KMS-11 (cell line): ENCODE measurements around the gene INPP5E.

ENCODE experiments used
- H2AFZ ChIP-seq: fragments of 200-600 bp; sonication (generic); 2 replicates; pipeline ENCODE4 v1.6.1; 2016; ENCODE audit warnings: antibody characterized with exemption, mixed run types, low read depth
- H3K27ac ChIP-seq: fragments of 200-600 bp; sonication (generic); 2 replicates; pipeline ENCODE4 v1.6.1; 2016; ENCODE audit warnings: mild to moderate bottlenecking, mixed run types
- H3K27me3 ChIP-seq: fragments of 200-600 bp; sonication (generic); 2 replicates; pipeline ENCODE4 v1.6.1; 2017; ENCODE audit warnings: mild to moderate bottlenecking, low read depth, mixed run types, moderate library complexity; ENCODE audit not compliant: insufficient read depth
- H3K36me3 ChIP-seq: fragments of 200-600 bp; sonication (generic); 2 replicates; pipeline ENCODE4 v1.6.1; 2017; ENCODE audit warnings: mild to moderate bottlenecking, mixed run types; ENCODE audit not compliant: insufficient read depth
- H3K4me1 ChIP-seq: fragments of 200-600 bp; sonication (generic); 2 replicates; pipeline ENCODE4 v1.6.1; 2016; ENCODE audit warnings: mild to moderate bottlenecking, low read depth, mixed run types; ENCODE audit not compliant: poor library complexity, severe bottlenecking
- H3K4me2 ChIP-seq: fragments of 200-600 bp; sonication (generic); 2 replicates; pipeline ENCODE4 v1.7.0; 2016; ENCODE audit warnings: mild to moderate bottlenecking, mixed run types
- H3K4me3 ChIP-seq: fragments of 200-600 bp; sonication (generic); IDR thresholded peaks from 2 replicates; pipeline ENCODE4 v1.6.1; 2017; ENCODE audit warnings: low read depth, low read length, mixed read lengths; ENCODE audit not compliant: insufficient read depth
- H3K79me2 ChIP-seq: fragments of 200-600 bp; sonication (generic); 2 replicates; pipeline ENCODE4 v1.6.1; 2016; ENCODE audit warnings: low read depth, mixed run types; ENCODE audit not compliant: insufficient read depth
- H3K9ac ChIP-seq: fragments of 200-600 bp; sonication (generic); 2 replicates; pipeline ENCODE4 v1.6.1; 2016; ENCODE audit warnings: mild to moderate bottlenecking, mixed run types
- H4K20me1 ChIP-seq: fragments of 200-600 bp; sonication (generic); 2 replicates; pipeline ENCODE4 v1.6.1; 2016; ENCODE audit warnings: mild to moderate bottlenecking, mixed run types; ENCODE audit not compliant: insufficient read depth
- TF ChIP-seq, protein P1 (sequence below): fragments of 200-600 bp; sonication (generic); conservative IDR thresholded peaks from 2 replicates; pipeline ENCODE4 v1.6.1; 2017; ENCODE audit warnings: low read depth, mild to moderate bottlenecking, antibody characterized with exemption, low read length, moderate library complexity, mixed read lengths

Gene INPP5E

DNA sequence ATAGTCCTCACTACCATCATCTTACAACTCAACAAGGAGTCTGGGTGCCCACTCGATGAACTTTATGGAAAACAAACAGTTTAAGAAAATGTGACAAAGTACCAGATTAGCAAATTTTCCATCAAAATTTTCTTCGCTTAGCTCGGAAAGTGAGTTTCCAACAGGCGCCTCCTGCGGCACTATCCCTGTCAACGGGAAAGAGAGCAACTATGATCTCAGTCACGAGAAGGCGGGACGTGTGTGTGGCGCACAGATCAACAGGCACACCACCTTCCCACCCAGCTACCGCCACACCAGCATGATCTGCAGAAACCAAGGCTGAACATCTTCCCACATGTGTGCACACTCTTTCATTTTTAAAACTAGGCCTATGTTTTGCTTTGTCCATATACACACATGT is 13.7 kb upstream of the INPP5E start:
- Histone ChIP-seq H3K79me2 (no peaks in the 10 kb centered on the region), H3K27ac (no peak overlapping the region), H2AFZ (no peak overlapping the region), H4K20me1 (no peaks in the 10 kb centered on the region), H3K4me2 (no peak overlapping the region), H3K4me3 (no peak overlapping the region), H3K9ac (no peak overlapping the region), H3K27me3 (no peaks in the 10 kb centered on the region), H3K4me1 (no peaks in the 10 kb centered on the region), H3K36me3 (peaks cover 17% of the 10 kb centered on the region; the same call in 1 of the 2 replicates)
- TF ChIP-seq, protein P1, sequence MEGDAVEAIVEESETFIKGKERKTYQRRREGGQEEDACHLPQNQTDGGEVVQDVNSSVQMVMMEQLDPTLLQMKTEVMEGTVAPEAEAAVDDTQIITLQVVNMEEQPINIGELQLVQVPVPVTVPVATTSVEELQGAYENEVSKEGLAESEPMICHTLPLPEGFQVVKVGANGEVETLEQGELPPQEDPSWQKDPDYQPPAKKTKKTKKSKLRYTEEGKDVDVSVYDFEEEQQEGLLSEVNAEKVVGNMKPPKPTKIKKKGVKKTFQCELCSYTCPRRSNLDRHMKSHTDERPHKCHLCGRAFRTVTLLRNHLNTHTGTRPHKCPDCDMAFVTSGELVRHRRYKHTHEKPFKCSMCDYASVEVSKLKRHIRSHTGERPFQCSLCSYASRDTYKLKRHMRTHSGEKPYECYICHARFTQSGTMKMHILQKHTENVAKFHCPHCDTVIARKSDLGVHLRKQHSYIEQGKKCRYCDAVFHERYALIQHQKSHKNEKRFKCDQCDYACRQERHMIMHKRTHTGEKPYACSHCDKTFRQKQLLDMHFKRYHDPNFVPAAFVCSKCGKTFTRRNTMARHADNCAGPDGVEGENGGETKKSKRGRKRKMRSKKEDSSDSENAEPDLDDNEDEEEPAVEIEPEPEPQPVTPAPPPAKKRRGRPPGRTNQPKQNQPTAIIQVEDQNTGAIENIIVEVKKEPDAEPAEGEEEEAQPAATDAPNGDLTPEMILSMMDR, result no peak

DNA sequence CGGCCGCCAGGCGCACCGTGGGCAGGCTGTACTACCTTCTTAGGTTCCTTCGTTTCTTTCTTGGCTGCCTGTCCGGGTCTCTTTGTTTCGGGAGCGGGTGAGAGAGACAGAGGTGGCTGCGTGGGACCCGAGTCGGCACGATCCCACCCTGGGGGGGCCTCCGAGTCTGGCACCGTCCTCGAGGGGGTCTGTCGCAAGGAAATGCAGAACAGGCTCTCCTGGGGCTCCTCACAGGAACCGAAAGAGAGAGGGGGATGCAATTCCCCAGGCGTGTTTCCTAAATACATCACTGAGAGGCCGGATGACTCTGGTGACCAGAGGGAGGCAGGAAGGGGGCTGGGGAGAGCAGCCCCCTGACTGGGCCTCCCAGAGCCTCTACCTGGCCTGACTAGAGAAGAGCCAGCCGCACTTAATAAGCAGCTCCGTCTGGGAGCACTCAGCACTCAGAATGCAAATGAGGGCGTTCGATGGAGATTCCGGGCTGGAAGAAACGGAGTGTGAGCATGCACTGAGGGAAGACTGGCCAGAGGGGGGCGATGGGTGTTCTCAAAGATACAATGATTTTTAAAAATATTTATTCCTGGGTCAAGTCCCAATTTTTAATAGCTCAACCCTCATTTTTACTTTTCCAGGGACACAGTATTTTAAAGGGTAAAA is 11.7 kb upstream of the INPP5E start:
- Histone ChIP-seq H3K4me1 (no peaks in the 10 kb centered on the region), H3K27ac (no peak overlapping the region), H2AFZ (no peak overlapping the region), H3K4me2 (no peak overlapping the region), H3K9ac (no peak overlapping the region), H3K79me2 (no peaks in the 10 kb centered on the region), H3K27me3 (no peaks in the 10 kb centered on the region), H4K20me1 (no peaks in the 10 kb centered on the region), H3K36me3 (peaks cover 5% of the 10 kb centered on the region; the same call in 1 of the 2 replicates), H3K4me3 (no peak overlapping the region)
- TF ChIP-seq, protein P1, result no peak

DNA sequence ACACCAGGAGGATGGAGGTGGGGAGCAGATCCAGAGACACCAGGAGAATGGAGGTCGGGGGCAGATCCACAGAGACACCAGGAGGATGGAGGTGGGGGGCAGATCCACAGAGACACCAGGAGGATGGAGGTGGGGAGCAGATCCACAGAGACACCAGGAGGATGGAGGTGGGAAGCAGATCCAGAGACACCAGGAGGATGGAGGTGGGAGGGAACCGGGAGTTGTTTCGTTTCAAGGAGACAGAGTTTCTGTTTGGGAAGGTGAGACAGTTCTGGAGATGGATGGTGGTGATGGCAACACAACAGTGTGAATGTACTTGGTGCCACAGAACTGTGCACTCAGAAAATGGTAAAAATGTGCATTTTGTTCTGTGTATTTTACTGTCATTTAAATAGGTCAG is 9.0 kb upstream of the INPP5E start:
- no peak overlapping the region for H3K4me3 ChIP-seq
- no peak overlapping the region for H3K4me2 ChIP-seq
- H3K27me3 ChIP-seq, result no peaks in the 10 kb centered on the region
- no peaks in the 10 kb centered on the region for H3K79me2 ChIP-seq
- no peak overlapping the region for H3K27ac ChIP-seq
- TF ChIP-seq, protein P1, result no peak
- no peaks in the 10 kb centered on the region for H3K4me1 ChIP-seq
- no peak overlapping the region for H2AFZ ChIP-seq
- H4K20me1 ChIP-seq, result no peaks in the 10 kb centered on the region
- no peak overlapping the region for H3K9ac ChIP-seq
- H3K36me3 ChIP-seq, result peaks cover 3% of the 10 kb centered on the region; the same call in 1 of the 2 replicates

DNA sequence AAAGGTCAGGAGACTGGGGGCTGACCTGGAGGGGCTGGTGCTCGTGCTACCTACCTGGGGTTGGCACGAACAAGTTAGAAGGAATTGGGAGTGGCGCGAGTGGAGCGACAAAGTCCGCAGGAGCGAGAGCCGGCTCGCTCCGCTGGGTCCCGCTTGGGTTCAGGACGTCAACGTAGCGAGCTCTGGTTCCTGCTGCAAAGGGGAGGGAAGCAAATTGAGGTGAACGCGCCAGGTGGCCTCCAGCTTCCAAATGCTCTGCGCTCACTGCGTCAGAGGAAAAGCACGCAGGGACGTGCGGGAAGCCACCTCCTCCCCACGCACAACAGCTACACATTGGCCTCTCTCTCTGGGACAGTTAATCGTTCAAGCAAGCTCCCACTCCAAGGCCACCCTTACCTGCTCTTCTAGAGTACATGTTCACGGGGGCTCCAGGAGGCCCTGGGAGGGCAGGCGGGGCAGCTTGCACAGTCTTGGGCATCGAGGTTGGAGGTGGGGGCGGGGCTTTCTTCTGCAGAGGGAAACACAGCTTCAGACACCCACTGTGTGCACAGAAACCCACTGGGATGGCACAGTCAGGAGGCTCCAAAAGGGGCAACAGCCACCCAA is 7.6 kb upstream of the INPP5E start:
- no peak overlapping the region for H3K27ac ChIP-seq
- H2AFZ ChIP-seq, result no peak overlapping the region
- no peaks in the 10 kb centered on the region for H3K79me2 ChIP-seq
- no peaks in the 10 kb centered on the region for H4K20me1 ChIP-seq
- H3K4me2 ChIP-seq, result no peak overlapping the region
- no peak overlapping the region for H3K9ac ChIP-seq
- peaks cover 3% of the 10 kb centered on the region; the same call in 1 of the 2 replicates for H3K36me3 ChIP-seq
- TF ChIP-seq, protein P1, result no peak
- no peaks in the 10 kb centered on the region for H3K4me1 ChIP-seq
- H3K27me3 ChIP-seq, result no peaks in the 10 kb centered on the region
- no peak overlapping the region for H3K4me3 ChIP-seq
